NK-92 treated with Interleukin-12 subunit alpha and Interleukin-12 subunit beta, amount 100 ng/mL, for 24 hours (cell line): ENCODE measurements around the gene PINLYP.
A peak's percentile ranks its signal among the peaks of the same experiment; 100 is the strongest.
"Not testable (repeated sequence)": the region's sequence is repeated elsewhere in the genome, so short reads cannot be mapped to it uniquely, and the experiment has no call there.

Experiments
- DNase-seq: peaks from one replicate; lab custom pipeline; 2025; lab: John Stamatoyannopoulos, UW

The PINLYP gene

DNA sequence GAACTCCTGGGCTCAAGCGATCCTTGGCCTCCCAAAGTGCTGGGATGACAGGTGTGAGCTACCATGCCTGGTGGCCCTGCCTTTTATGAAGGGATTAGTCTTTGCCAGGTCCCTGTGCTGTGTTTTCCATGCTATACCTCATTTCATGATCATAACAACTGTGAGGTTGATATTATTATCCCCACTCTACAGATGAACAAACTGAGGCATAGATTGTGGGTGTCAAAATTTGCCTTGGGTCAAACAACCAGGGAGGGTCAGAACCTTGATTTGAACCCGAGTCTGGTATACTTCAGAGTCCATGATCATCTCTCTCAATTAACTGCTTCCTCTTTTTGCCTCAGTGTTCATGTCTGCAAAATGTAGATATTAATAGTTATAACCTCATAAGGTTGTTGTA is 6.9 kb downstream of the PINLYP start:
- no peak for DNase-seq

DNA sequence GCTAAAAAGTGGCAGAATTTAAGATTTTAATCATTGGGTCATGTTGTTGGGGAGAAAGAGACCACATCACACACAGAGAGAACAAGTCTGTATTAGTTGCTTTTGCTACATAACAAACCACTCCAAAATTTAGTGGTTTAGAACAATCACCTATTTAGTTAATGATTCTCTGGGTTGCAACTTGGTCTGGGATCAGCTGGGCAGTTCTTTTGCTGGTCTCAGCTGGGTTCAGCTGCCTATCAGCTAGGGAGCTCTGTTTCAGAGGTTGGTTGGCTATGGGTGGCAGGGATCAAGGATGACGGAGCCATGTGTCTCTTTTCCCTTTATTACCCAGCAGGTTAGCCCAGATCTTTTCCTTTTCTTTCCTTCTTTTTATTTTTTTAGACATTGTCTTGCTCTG is 8.9 kb downstream of the PINLYP start:
- no peak for DNase-seq

DNA sequence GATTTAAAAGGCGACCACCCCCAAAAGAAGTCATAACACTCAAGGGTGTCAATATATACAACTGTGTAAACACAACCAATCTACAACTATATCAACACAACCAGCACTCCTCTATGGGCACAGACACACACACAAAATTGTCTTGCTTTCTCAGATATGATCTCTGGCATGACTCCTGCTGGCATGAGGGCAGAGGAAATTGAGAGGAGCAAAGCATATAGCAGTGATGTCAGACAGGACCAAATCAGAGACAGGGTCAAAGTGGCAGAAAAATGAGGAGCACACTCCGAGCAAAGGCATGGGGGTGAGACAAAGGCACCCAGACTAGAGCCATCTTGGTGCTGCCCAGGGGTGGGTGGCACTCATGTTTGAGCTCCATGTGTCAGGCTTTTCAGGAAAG is 10.7 kb downstream of the PINLYP start:
- no peak for DNase-seq

- not testable (repeated sequence) for DNase-seq
These were observed 11.4 kb downstream of the PINLYP start for GRCh38 chr19:43587029-43587428.

- no peak for DNase-seq
These were observed 13.7 kb downstream of the PINLYP start for GRCh38 chr19:43589277-43589676.

- DNase-seq = no peak
These were observed 14.1 kb downstream of the PINLYP start for GRCh38 chr19:43589678-43590077.

DNA sequence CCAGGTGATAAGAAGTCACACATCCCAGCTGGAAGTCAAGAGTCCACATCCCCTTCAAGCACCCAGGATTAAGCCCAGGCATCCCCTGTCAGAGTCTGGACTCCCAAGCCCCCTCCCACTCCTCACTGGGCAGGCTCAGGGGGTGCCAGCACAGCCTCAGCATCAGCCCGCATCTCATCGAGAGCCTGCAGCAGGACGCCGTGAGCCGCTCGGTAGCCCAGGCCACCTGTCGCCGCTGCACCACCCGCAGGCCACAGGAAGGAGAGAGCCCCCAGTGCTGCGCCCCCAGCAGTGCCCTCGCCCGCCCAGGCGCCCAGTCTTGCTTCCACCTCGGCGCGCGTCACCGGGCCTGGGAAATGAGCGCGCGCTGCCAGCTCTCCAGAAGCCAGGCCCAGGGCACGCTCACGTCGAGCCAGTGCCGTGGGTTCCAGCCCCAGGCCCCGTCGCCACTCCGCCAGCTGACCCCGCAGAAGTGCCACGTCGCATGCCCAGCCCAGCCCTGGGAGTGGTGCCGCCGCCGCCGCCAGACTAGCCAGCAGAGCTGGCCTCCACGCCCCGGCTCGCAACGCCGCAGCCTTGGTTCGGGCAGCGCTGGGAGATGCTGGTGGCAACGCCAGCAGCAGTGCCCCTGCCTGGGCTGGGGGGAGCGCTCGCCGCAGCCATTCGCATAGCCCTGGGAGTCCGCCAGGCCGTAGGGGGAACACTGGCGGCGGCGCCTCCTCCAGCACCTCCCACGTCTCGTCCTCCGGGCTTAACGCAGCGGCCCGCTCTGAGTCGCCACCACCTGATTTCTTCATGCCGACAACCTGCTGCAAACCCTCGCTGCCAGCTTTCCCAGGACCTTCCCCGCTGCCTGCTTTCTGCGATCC is 16.5 kb downstream of the PINLYP start:
- no peak for DNase-seq

DNA sequence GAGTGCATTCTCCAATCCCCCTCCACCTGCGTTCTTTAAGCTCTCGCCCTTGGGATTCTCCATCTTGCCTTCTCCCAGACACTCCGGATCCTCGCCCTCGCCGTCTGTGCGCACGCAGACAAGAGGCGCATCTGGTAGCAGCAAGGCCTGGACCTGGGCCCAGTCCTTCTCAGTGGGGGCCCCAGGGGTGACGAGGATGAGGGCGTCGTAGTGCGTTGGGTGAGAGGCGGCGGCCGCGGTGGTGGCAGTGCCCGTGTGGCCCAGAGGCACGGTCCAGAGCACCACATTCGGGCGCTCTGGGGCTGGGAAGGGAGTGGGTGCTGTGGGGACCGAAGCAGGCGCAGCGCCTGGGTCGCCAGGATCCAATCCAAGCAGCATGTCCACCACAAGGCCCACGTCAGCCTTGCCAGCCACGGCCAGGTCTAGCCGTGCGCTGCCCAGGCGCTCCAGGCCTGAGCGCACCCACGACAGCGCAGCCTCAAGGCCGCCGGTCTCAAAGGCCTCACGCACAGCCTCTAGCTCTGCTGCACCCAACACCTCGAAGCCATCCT is 17.3 kb downstream of the PINLYP start:
- no peak for DNase-seq

GRCh38 chr19:43594081-43594697 is 18.6 kb downstream of the PINLYP start:
- DNase-seq = no peak

DNA sequence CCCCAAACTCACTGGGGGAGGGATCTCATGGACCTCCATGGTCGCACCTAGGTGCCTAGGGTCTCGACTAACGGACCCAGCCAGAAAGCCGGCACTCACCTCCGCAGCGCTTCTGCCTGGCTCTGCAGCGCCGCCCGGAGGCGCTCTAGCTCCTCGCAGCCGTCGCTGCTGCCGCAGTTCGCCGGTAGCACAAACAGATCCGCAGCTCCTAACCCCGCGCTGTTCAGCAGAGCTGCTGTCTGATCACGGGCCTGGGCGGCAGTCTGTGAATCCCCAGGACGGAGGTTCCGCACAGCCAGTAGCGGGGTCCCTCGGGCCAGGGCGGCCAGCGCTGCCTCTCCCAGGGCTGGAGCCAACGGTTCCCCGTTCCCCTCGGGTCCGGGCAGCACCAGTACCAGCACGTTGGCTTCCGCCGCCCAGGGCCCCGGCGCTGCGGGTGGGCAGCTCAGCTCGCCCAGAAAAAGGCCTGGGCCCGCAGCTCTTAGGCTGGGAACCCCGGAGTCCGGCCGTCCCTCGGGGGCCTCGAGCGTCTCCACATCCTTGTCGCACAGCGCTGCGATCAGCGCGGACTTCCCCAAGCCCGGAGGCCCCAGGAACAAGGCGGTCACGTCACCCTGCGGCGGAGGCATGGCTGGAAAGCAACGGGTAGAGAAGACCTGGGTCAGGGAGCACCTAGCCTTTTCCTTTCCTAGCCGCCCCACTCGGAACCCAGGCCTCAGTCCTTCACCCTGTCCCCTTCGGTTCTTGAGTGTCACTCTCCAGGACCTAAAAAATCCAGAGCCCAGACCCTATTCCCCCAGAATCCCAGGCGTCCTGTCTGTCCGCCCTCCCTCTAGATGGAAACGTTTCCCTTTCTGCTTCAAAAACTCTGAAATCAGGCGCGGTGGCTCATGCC is 19.4 kb downstream of the PINLYP start:
- DNase-seq = no peak

- DNase-seq = no peak
These were observed 20.0 kb downstream of the PINLYP start for GRCh38 chr19:43595605-43595998.

DNA sequence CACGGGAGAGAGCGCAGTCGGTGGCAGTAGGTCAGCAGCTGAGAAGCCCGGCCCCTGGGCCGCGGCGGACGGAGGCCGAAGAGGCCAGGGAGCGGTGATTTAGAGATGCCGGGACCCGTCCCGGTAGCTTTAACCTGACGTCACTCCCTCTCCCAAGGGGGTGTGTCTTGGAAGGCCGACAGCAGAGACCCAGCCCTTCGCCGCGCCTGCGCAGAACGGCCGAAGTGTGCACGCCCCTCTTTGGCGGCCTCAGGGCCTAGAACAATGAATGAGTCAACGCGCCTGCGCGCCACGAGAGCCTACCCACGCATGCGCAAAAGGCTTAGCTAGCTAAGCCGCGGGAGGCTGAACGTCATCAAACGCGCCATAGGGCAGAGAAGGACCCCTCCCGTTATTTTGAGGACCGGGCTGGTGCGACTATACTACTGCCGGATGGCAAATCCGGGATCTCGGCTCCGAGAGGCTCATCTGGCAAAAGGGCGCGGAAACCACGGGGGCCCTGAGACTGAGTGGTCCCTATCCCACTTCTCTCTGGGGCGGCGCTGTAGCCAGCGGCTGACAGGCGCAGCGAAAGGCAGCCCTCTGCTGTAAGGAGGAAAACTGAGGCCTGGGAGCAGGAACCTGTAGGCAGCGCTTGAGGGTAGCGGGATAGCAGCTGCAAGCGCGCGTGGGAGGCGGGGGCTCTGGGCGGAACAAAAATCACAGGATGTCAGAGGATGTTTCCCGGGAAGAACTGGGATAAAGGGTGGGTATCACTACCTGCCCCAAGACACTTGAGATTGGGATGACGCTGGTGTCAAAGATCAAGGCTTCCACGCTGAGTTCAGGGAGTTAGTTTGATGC is 20.6 kb downstream of the PINLYP start, which contains the start of the genes IRGQ and ZNF576:
TSS of gene IRGQ (minus strand) at position 136 of the 843 bp plus-strand sequence. CDS start 796 bp downstream, outside the sequence.
TSS of gene ZNF576 (plus strand) at position 597 of the 843 bp plus-strand sequence. CDS start 514 bp downstream, outside the sequence.
- peak; percentile 99 for DNase-seq

- no peak for DNase-seq
These were observed 21.4 kb downstream of the PINLYP start for GRCh38 chr19:43596842-43597461.

GRCh38 chr19:43597876-43598275 is 22.3 kb downstream of the PINLYP start:
- DNase-seq = no peak

GRCh38 chr19:43598445-43599240 is 23.0 kb downstream of the PINLYP start:
- DNase-seq = no peak

- DNase-seq = no peak
These were observed 24.2 kb downstream of the PINLYP start for GRCh38 chr19:43599635-43600295.

- not testable (repeated sequence) for DNase-seq
These were observed 24.7 kb downstream of the PINLYP start for GRCh38 chr19:43600326-43600725.

- DNase-seq = no peak
These were observed 30.4 kb downstream of the PINLYP start for GRCh38 chr19:43605875-43606568.
